ENCODE measurements around the gene PRR5L.

GRCh38 chr11:36371181-36371580 is 75.1 kb downstream of the PRR5L start:
- TF ChIP-seq REST (IDR thresholded peaks at IDR 0.05; ENCODE audit: insufficient read depth in 1 of 2, low read depth in 2 of 2, low read length in 2 of 2): no peak
- no peak for TF ChIP-seq SIN3A (IDR thresholded peaks at IDR 0.05; ENCODE audit: borderline replicate concordance, insufficient read depth, low read length)
- TF ChIP-seq POLR2AphosphoS5 (IDR thresholded peaks at IDR 0.05; ENCODE audit: low read depth, low read length): no peak
- TF ChIP-seq TAF1 (IDR thresholded peaks at IDR 0.05; ENCODE audit: borderline replicate concordance, insufficient read depth, low read length): no peak

All from PFSK-1 (cell line).